Activated naive CD8-positive, alpha-beta T cell treated with anti-CD3 and anti-CD28 coated beads, Interleukin-2, amount 50 U/mL, for 24 hours (primary cell): ENCODE measurements around the gene TGFBI.

Experiments used
- ATAC-seq: fragments of 150-1000 bp; cut with Tn5 transposase; one replicate; pipeline ENCODE4 v1.10.0; 2021
- DNase-seq: peaks from one replicate; pipeline ENCODE4 v3.0.0; 2021
- H3K27ac Mint-ChIP-seq: one replicate; pipeline ENCODE4 v1.8.0; 2021; ENCODE audit warnings: mild to moderate bottlenecking, mixed read lengths
- H3K27me3 Mint-ChIP-seq: one replicate; pipeline ENCODE4 v1.8.0; 2021; ENCODE audit warnings: mixed read lengths
- H3K36me3 Mint-ChIP-seq: one replicate; pipeline ENCODE4 v1.8.0; 2021; ENCODE audit warnings: low read depth, mixed read lengths
- H3K4me1 Mint-ChIP-seq: one replicate; pipeline ENCODE4 v1.8.0; 2021; ENCODE audit warnings: mixed read lengths
- H3K4me3 Mint-ChIP-seq: one replicate; pipeline ENCODE4 v1.8.0; 2021; ENCODE audit warnings: mild to moderate bottlenecking, moderate library complexity, mixed read lengths
- H3K9me3 Mint-ChIP-seq: one replicate; pipeline ENCODE4 v1.8.0; 2021; ENCODE audit warnings: mixed read lengths

Gene TGFBI

DNA sequence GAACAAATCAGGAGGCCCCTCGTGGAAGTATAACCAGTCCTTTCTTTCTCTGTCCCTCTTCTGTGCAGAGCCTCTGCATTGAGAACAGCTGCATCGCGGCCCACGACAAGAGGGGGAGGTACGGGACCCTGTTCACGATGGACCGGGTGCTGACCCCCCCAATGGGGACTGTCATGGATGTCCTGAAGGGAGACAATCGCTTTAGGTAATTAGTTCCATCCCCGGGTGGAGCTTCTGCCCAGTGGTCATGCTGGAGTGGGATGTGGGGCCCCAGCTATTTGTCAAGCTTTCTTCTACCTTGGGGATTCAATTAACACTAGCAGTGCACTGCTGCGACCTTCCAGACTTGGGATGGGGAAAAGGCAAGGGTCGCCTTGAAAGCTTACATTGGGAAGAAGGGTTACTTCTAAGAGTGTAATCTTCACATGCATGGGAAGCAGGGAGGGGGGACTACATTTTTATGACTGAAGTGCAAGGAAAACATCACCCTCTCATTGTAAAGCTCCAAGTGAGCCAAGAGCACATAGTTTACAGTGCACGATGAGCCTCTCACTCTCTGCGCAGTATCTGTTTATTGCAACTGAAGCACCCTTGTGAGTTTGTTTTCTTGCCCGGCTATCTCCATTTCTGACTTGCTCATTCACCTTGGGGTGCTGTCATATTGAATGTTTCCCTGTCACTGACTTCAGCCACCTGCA, 27.0 kb downstream of the TGFBI start:
- no peaks in the 10 kb centered on the region for H3K4me1 Mint-ChIP-seq
- H3K36me3 Mint-ChIP-seq, result no peaks in the 10 kb centered on the region
- peaks cover 2% of the 10 kb centered on the region for H3K27me3 Mint-ChIP-seq
- H3K27ac Mint-ChIP-seq, result no peak overlapping the region
- H3K9me3 Mint-ChIP-seq, result no peaks in the 10 kb centered on the region
- DNase-seq (no peak), ATAC-seq (no peak)
- no peak overlapping the region for H3K4me3 Mint-ChIP-seq

DNA sequence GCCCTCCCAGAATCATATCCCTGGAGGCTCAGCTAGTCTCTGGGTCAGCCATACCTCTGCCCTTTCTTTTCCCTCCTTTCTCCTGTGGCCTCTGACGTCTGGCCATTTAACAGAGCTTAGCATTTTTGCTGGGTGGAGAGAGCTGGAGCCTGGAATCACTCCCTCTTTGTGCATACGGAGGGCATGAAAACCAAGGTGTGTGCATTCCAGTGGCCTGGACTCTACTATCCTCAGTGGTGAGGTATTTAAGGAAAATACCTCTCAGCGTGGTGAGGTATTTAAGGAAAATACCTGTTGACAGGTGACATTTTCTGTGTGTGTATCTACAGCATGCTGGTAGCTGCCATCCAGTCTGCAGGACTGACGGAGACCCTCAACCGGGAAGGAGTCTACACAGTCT, 27.5 kb downstream of the TGFBI start:
- no peak overlapping the region for H3K4me3 Mint-ChIP-seq
- H3K4me1 Mint-ChIP-seq, result no peaks in the 10 kb centered on the region
- ATAC-seq (no peak), DNase-seq (no peak)
- no peaks in the 10 kb centered on the region for H3K36me3 Mint-ChIP-seq
- H3K27ac Mint-ChIP-seq, result no peak overlapping the region
- H3K27me3 Mint-ChIP-seq, result peaks cover 2% of the 10 kb centered on the region
- no peaks in the 10 kb centered on the region for H3K9me3 Mint-ChIP-seq

DNA sequence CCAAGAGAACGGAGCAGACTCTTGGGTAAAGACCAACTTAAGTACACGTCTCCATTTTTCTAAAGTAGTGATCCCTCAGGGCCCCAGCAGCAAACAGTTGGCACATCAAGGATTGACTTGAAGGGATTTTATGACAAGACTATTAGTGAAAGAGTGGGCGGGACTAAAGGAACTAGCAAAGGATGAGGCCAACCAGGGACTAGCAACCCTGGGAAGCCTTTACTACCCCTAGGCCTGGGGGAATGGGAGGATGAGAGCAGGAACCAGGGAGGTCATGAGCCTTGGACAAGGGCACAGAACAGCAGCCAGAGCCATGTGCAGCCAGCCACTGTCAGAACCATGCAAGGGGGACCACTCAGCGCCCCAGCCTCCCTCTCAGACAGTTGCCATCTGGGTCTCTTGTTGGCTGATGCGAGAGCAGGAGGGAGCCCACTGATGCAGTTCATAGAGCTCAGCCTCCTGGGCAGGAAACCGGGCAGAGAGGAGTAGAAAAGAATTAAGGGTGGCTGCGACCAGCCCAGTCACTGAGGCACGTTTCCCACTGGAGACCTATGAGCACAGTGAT, 28.1 kb downstream of the TGFBI start:
- no peaks in the 10 kb centered on the region for H3K9me3 Mint-ChIP-seq
- H3K27ac Mint-ChIP-seq, result no peak overlapping the region
- peaks cover 2% of the 10 kb centered on the region for H3K27me3 Mint-ChIP-seq
- no peaks in the 10 kb centered on the region for H3K36me3 Mint-ChIP-seq
- no peak for ATAC-seq
- no peak for DNase-seq
- H3K4me1 Mint-ChIP-seq, result no peaks in the 10 kb centered on the region
- H3K4me3 Mint-ChIP-seq, result no peak overlapping the region

DNA sequence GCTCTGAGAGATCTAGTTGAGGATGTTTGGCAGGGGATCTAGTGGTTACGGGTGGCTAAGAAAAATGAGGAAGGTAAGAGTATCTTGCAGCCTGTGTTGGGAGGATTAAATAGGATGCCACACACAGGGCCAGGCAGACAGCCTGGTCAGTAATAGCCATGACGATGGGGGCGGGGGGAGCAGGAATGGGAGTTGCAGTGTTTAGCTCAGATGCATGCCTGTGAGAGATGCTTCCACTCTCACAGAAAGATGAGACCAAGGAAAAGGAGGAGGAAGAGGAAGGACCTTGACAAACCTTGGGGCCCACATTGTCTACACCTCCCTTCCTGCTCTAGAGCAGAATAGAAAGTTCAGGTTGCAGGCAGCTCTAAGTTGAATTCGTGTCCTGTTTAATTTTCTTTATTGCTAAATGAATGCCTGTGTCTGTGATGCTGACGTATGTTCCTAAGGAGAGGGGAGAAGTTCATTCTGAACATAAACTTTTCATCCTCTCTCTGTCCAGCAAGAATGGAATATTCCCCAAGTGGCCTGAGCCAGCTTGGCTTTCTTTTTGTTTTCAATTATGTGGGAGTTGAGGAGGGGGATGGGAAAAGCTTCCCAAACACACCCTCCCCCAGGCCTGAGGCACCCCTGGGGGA, 28.7 kb downstream of the TGFBI start:
- peaks cover 2% of the 10 kb centered on the region for H3K27me3 Mint-ChIP-seq
- DNase-seq, result no peak
- H3K36me3 Mint-ChIP-seq, result no peaks in the 10 kb centered on the region
- ATAC-seq, result no peak
- H3K27ac Mint-ChIP-seq, result no peak overlapping the region
- H3K9me3 Mint-ChIP-seq, result no peaks in the 10 kb centered on the region
- H3K4me3 Mint-ChIP-seq, result no peak overlapping the region
- no peaks in the 10 kb centered on the region for H3K4me1 Mint-ChIP-seq

DNA sequence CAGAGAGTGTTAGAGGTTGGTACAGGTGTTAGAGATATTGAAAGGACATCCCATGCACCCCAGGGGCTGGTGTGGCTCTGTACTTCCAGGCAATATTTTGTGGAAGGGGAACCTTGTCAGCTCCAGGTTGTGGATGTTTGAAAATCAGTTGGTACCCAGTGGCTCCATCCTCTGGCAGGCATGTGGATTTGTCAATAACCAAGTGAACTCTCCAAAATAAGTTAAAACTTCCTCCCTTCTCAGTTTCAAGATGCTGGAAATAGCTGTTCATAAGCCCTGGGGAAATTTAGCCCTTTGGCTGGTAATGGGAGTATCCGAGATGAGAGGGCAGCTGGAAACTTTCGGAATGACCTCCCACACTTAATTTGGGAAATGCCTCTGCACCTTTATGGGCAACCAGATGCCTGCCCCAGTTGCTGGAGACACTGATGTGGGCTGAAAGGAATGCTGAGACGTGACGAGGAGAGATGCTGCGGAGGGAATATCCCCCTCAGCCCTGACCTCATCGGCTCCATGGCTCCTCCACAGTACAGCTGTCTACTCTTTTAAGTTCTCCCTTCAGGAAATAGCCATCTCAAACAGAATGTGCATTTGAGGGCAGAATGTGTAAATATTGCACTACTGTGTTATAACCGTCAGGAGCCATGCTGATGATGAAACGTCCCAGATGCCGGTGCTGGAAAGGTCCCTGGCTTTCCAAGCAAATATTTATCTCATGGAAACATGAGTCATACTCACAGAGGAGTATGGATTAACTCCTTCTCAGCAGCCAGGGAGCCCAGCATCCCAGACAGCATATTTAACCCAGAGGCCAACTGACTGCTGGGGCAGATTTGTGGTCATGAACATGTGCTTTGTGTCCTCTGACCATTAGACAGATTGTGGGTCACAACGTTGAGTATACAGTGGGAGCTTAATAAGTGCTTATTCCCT, 29.5 kb downstream of the TGFBI start:
- H3K36me3 Mint-ChIP-seq, result no peaks in the 10 kb centered on the region
- H3K4me3 Mint-ChIP-seq, result no peak overlapping the region
- no peak for DNase-seq
- no peak overlapping the region for H3K27ac Mint-ChIP-seq
- no peaks in the 10 kb centered on the region for H3K4me1 Mint-ChIP-seq
- no peaks in the 10 kb centered on the region for H3K9me3 Mint-ChIP-seq
- peaks cover 2% of the 10 kb centered on the region for H3K27me3 Mint-ChIP-seq
- ATAC-seq, result no peak

DNA sequence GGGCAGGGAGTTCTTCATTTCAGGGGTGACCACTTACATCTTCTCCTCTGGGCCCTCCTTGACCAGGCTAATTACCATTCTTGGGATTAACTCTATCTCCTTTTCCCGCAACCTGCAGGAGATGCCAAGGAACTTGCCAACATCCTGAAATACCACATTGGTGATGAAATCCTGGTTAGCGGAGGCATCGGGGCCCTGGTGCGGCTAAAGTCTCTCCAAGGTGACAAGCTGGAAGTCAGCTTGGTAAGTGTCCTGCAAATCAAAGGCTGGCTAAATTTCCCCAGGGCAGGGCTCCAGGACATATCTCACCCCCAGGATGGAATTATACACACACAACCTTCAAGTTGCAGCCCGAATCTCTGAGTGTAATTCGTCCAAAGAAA, 30.2 kb downstream of the TGFBI start:
- H3K27me3 Mint-ChIP-seq, result peaks cover 1% of the 10 kb centered on the region
- no peaks in the 10 kb centered on the region for H3K9me3 Mint-ChIP-seq
- H3K4me3 Mint-ChIP-seq, result no peak overlapping the region
- ATAC-seq (no peak), DNase-seq (no peak)
- H3K27ac Mint-ChIP-seq, result no peak overlapping the region
- no peaks in the 10 kb centered on the region for H3K4me1 Mint-ChIP-seq
- no peaks in the 10 kb centered on the region for H3K36me3 Mint-ChIP-seq

DNA sequence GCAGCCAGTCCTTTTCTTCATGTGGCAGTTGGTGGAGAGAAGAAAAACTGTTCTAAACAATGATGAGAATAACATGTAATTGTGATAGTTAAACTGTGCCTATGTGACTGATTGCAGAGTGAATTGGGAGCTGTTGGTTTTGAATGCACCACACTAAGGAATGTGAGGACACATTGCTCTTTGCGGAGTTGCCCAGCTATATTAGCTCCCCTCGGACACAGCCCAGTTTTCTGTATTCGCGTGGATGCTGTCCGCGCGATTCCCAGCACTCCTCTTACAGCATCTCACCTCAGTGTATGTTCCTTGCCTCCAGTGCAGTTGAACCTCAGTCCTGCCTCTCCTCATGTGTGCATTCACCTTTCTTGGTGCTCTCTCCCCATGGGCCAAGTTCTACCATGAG, 32.2 kb downstream of the TGFBI start:
- Mint-ChIP-seq H3K4me3 (no peak overlapping the region), H3K4me1 (no peaks in the 10 kb centered on the region), H3K27ac (no peak overlapping the region), H3K36me3 (no peaks in the 10 kb centered on the region), H3K27me3 (no peaks in the 10 kb centered on the region), H3K9me3 (no peaks in the 10 kb centered on the region)
- DNase-seq, result no peak
- ATAC-seq, result no peak

DNA sequence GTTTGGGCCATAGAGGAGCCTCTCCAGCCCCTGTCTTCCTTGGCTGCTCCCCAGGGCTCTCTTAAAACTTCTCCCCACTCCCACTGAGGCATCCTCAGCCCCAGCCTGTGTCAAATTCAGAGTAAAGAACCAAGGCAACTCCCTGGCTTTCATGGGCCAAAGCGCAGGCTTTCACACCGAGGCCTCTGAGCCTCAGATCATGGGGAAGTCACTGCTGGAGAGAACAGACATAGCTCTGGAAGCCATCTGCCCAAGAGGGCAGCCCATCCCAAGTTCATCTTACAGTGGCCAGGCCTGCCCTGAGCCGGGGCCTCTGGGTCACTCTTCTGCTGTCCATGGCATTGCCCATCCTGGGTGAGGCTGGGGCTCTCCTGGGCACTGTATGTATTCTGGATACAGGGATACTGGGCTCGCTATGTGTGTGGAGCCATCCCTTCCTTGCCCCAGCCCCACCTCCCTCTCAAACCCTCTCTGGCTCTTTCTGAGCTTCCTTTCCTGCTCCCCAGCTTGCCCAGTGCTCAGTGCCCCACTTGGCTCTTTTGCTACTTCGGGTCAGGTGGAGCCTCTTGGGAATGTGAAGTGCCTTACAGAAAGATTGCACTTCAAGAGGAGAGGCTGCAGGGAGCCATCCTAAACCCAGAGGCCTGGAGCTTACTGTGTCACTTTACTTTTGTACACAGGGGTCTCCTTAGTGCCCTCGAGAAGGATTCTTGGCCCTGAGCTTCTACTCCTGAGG, 33.0 kb downstream of the TGFBI start:
- no peak for ATAC-seq
- Mint-ChIP-seq H3K9me3 (no peaks in the 10 kb centered on the region), H3K36me3 (no peaks in the 10 kb centered on the region), H3K27ac (no peak overlapping the region), H3K27me3 (no peaks in the 10 kb centered on the region), H3K4me1 (no peaks in the 10 kb centered on the region), H3K4me3 (no peak overlapping the region)
- DNase-seq, result no peak

DNA sequence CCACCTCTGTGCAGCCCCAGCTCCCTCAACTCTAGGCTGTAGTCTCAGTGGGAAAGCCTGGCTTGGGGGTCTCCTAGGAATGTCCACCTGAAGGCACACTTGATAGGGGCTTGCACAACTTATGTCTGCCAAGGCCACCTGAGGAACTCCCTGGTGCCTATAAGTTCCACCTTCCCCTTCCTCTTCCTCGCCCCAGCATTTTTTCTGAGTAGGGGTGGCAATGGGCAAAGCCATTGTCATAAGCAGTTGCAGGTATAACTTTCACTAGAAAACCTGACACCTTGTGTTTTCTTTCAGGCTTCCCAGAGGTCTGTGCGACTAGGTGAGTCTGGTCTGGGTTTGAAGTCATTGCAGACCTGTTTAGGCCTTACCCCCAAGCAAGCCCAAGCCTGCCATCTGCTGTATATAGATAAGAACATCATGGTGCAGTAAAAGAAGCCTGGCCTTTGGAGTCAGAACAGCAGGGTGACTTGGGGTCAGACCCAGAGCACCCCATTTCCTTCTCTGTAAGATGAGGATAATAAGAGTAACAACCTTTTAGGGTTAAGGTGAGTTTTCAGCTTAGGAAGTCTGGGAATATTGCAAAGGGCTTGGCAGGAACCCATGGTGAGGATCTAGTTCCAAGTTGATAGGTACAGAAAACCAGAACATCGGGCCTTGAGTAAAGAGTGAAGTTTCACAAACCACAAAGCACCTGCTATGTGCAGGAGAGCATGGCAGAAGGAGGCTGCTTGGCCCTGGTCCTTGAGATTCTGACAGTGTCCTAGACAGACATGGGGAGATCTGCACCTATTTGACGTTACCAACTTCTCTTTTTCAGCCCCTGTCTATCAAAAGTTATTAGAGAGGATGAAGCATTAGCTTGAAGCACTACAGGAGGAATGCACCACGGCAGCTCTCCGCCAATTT, 33.8 kb downstream of the TGFBI start:
- no peaks in the 10 kb centered on the region for H3K36me3 Mint-ChIP-seq
- no peak overlapping the region for H3K4me3 Mint-ChIP-seq
- no peak overlapping the region for H3K27ac Mint-ChIP-seq
- no peaks in the 10 kb centered on the region for H3K9me3 Mint-ChIP-seq
- H3K27me3 Mint-ChIP-seq, result no peaks in the 10 kb centered on the region
- DNase-seq (no peak), ATAC-seq (no peak)
- H3K4me1 Mint-ChIP-seq, result no peaks in the 10 kb centered on the region

DNA sequence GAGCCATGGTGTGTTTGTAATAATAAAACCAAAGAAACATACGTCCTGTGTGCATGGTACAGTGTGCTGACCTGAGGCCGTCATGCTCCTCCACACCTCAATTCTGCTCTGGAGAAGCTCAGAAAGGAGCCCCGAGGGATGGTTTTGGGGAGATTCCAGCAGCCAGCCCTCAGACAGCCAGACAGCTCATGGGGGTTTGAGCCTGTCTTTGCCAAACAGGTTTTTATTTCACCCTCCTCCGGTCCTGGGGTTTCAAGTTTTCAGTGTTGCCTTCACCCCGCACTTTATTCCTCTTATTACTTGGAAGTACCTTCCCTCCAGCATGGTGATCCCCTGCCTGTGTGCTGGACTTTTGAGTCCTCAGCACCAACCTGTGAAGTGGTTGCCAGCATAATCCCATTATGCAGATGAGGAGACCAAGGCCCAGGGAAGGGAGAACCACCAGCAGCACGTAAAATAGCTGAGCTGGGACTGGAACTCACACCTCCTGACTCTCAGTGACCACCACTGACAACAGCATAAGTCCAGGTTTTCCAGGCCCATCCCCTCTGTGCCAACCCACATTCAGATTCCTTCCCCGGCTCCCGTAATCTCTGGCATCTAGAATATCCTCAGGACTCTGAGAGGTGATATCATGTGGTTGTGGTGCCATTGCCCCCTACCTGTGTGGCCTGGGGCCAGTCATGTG, 35.1 kb downstream of the TGFBI start:
- no peak for ATAC-seq

DNA sequence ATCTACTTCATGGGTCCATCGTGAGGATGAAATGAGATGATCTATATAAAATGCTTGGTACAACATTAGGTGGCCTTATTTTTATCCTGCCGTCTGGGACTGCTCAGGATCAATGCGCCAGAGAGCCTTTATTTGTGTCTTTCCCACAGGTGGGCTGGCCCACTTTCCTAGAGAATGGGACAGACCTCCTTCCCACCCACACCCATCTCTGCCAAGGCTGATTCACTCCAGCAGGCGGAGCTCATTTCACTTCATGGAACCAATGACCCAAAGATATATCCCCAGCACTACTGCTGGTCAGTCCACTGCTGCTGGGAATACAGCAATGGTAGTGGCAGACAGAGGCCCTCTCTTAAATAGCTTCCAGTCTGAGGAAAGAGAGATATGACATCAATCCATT, 35.7 kb downstream of the TGFBI start:
- Mint-ChIP-seq H3K4me3 (no peak overlapping the region), H3K27me3 (peaks cover 2% of the 10 kb centered on the region), H3K9me3 (no peaks in the 10 kb centered on the region), H3K27ac (no peak overlapping the region), H3K4me1 (no peaks in the 10 kb centered on the region), H3K36me3 (no peaks in the 10 kb centered on the region)
- DNase-seq (no peak), ATAC-seq (no peak)

More for the DNA sequence above, 35.1 kb downstream of the TGFBI start:
- Mint-ChIP-seq H3K4me1 (no peaks in the 10 kb centered on the region), H3K27ac (no peak overlapping the region), H3K36me3 (no peaks in the 10 kb centered on the region), H3K4me3 (no peak overlapping the region), H3K9me3 (no peaks in the 10 kb centered on the region), H3K27me3 (no peaks in the 10 kb centered on the region)
- DNase-seq, result no peak

DNA sequence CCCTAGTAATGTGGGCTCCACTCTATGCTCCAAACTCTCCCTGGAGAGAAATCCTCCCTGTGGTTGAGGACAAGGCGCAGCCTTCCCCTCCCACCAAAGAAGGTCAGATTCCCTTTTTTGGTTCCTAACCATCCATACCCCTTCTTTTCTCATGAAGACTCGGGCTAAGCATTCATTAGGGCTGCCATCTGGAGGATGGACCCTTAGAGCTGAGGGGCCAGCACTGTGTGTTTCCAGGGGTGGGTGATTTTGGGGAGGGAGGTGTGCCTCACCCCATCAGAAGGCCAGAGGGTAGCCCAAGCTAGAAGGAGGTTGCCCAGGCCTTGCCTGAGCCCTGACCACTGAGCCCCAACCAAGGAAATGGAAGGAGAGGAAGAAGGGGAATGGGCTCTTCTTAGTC, 36.8 kb downstream of the TGFBI start:
- Mint-ChIP-seq H3K9me3 (no peaks in the 10 kb centered on the region), H3K4me1 (no peaks in the 10 kb centered on the region), H3K27ac (no peak overlapping the region), H3K4me3 (no peak overlapping the region), H3K36me3 (no peaks in the 10 kb centered on the region), H3K27me3 (peaks cover 2% of the 10 kb centered on the region)
- ATAC-seq, result no peak
- DNase-seq, result no peak

DNA sequence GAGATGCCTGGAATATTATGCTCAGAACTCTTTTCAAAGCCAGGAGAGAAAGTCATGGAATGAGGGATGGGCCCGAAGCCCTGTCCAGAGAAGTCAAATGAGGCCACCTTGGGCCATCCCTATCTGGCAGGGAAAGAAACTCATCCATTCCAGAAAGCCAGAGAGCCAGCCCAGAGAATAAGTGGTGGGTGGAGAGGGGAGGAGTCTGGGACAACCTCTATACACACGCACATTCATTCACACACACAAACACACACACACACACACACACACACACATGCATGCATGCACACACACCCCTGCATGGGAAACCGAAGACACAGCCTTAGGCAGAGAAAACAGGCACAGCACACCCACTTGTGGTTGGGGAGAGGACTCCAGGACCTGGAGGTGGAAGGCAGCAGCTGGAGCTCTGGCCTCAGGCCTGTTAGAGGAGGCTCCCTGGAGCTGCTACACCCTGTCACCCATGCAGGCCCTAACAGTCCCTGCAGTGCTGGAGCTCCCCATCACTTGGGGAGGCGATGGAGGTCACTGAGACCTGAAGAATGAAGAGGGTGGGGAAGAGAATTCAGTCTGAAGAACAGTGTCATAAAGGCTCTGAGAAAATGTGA, 38.0 kb downstream of the TGFBI start:
- H3K27me3 Mint-ChIP-seq, result peaks cover 2% of the 10 kb centered on the region

More for the DNA sequence above, 38.0 kb downstream of the TGFBI start:
- H3K27ac Mint-ChIP-seq, result no peak overlapping the region
- DNase-seq, result no peak
- H3K4me3 Mint-ChIP-seq, result no peak overlapping the region
- no peaks in the 10 kb centered on the region for H3K36me3 Mint-ChIP-seq
- no peaks in the 10 kb centered on the region for H3K4me1 Mint-ChIP-seq
- no peak for ATAC-seq
- no peaks in the 10 kb centered on the region for H3K9me3 Mint-ChIP-seq
